Testis (tissue), 3 donors: Measurements from ENCODE around the gene SMOC2. TPM values are rescaled to one million over a fixed set of nuclear protein-coding genes. Genes with fewer than 3 reads are reported as not detected.

Experiments
- DNase-seq: peaks from one replicate; pipeline ENCODE4 v3.0.0-alpha.2; 2019
- H3K27ac ChIP-seq, 2 donors: fragments of 200-600 bp; sonication (generic); one replicate each; pipeline ENCODE4 v1.5.1; 2019
- H3K27me3 ChIP-seq: fragments of 200-600 bp; sonication (generic); one replicate; pipeline ENCODE4 v1.5.1; 2019
- H3K36me3 ChIP-seq: fragments of 200-600 bp; sonication (generic); one replicate; pipeline ENCODE4 v1.5.1; 2017; ENCODE audit warnings: low read depth; ENCODE audit errors: missing control alignments
- H3K4me1 ChIP-seq: fragments of 200-600 bp; sonication (generic); one replicate; pipeline ENCODE4 v1.5.1; 2019
- H3K4me3 ChIP-seq, 2 donors: fragments of 200-600 bp; sonication (generic); one replicate each; pipeline ENCODE4 v1.5.1; 2017 to 2019
- H3K9me3 ChIP-seq: fragments of 200-600 bp; sonication (generic); one replicate; pipeline ENCODE4 v1.5.1; 2017
- CTCF ChIP-seq, 3 experiments: fragments of 450-650 bp in 2 of 3; fragments of 200-600 bp in 1 of 3; sonication (generic) in 1 of 3; IDR thresholded peaks; one replicate each; pipeline ENCODE4 v1.5.1; 2016 to 2019; ENCODE audit warnings: antibody characterized with exemption in 3 of 3, mild to moderate bottlenecking in 2 of 3, moderate library complexity in 1 of 3
- WGBS, 2 donors: methylation state at CpG; one replicate each; pipeline ENCODE4 v1.1.5; 2018; 5-methylcytosine and 5-hydroxymethylcytosine counted together
- intact Hi-C: fragments of 100-400 bp; cut with DNase I; formaldehyde crosslinking; loops from one replicate; pipeline ENCODE4 v1.15.1; 2023; ENCODE audit warnings: low total_unique reads
- polyA plus RNA-seq: library from polyadenylated mRNA; stranded (reverse); fragments of 350-450 nt; fragmentation: Illumina TruSeq; extraction: RNeasy Lipid Tissue Mini Kit (QIAGEN cat#74804); gene quantifications from one replicate; pipeline ENCODE4 v1.2.3, GENCODE V29; 2014; ENCODE audit warnings: low read depth, low replicate concordance; ENCODE audit not compliant: insufficient read depth
- total RNA-seq, 2 donors: library from RNA; depleted of rRNA; stranded (reverse); fragments of >200 nt; gene quantifications; one replicate each; pipeline ENCODE4 v1.2.3, GENCODE V29; 2016

SMOC2 gene
- total and polyA plus RNA-seq, 3 donors from 2014 or later = 78.4 to 140 (median 110) TPM

DNA sequence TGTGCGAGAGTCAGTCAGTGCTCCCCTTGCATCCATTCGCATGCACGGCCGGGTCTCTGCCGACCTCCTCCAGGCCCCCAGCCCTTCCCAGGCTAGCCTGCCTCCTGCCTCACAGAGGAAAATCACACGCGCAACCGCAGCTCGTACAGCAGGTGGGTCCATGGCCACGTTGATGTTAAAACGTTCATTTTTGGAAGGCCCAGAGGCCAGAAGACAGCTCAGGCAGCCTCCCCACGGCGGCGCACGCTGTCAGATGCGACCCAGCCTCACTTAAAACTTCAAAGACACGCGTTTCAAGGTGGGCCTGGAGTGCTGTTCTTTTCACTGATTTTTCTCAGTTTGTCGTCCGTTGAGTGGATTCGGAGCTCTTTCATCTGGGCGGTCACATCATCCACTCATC is 276.5 kb downstream of the SMOC2 start:
- 62 to 78% methylated on average over 12 to 22 of the region's 22 CpGs for WGBS, 2 donors
- H3K4me3 ChIP-seq = no peak overlapping the region
- H3K27ac ChIP-seq = no peak overlapping the region
- intact Hi-C loops = no loop called here
- DNase-seq = no peak
- no peaks in the 10 kb centered on the region for H3K4me1 ChIP-seq
- H3K27me3 ChIP-seq = no peaks in the 10 kb centered on the region
- H3K9me3 ChIP-seq = no peaks in the 10 kb centered on the region
- H3K36me3 ChIP-seq = no peaks in the 10 kb centered on the region
- no peak for TF ChIP-seq CTCF (IDR thresholded peaks at IDR 0.05)

Other genes starting within 250 kb of the SMOC2 start
- gene DACT2, start 121.4 kb upstream of the SMOC2 start, total RNA-seq = 10 to 100 TPM in 1 of 2 donors, 1 to 10 TPM in 1; 2.0 to 20.8 TPM
- 1.8 TPM for gene DACT2, start 121.4 kb upstream of the SMOC2 start, polyA plus RNA-seq